Activated CD8-positive, alpha-beta memory T cell treated with anti-CD3 and anti-CD28 coated beads for 24 hours (primary cell): ENCODE measurements around the gene VSIG10L.

ENCODE experiments used
- DNase-seq: peaks from one replicate; pipeline ENCODE4 v3.0.0-alpha.2; 2020

VSIG10L gene

DNA sequence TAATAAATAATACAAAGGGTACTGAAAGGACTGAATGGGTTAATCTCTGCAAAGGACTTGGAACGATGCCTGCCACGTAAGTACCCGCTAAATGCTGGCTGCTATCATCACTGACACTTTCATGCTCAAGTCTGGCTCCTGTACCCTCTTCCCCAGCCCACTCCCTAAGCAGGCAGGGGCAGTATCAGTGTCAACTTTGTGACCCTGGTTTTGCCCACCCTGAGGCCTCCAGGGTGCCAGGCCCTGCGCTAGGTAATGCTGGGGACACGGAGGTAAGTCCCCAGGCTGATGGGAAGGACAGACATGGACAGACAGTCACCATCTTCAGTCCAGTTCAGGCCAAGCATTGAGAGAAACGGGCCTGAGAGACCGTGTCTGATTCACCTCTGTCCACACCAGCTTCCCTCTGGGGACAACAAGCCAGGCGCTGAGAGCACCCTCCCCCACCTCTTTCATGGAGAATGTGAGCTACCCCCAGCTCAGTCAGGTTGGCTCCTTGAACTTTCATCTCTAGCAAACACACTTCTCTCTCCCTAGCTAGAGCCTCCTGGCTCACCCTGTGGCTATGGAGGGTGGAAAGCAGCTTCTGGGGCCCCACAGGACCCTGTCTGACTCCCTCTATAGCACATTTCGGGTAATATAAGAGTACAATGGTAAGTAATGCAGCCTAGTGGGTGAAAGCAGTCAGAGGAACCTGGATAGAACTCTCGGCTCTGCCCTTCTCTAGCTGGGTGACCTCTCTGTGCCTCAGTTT lies 23.4 kb upstream of the VSIG10L start:
- DNase-seq = peak; percentile 72

DNA sequence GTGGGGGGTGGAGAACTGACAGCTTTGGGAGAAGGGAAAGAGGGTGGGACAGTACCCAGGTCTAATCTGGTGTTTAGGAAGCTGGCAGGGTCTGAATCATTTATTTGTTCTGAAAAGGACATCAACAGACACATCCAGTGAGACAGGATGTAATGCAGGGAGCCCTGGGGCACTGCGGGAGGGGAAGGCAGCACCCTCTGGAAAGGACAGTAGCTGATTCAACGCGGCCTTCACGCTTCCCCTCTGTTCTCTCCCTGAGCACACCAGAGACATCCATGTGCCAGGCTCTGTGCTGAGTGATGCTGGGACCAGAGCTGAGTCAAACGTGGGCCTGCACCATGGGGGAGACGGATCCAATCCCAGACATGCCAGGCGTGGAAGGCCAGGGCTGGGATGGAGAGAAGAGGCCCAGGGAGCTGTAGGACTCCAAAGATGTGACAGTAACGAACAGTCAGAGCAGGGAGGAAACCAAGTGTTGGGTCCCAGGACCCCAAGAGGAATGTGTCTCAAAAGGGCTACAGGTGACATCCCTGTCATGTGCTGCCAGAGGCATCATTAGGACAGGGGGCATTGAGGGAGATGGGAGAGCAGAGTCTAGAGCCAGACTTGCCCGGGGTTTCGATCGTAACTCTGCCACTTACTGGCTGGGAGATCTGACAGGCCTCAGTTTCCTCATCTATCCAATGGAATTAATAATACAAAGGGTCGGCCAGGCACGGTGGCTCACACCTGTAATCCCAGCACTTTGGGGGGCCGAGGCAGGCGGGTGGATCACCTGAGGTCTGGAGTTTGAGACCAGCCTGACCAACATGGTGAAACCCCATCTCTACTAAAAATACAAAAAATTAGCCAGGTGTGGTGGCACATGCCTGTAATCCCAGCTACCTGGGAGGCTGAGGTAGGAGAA lies 22.5 kb upstream of the VSIG10L start:
- DNase-seq = no peak

DNA sequence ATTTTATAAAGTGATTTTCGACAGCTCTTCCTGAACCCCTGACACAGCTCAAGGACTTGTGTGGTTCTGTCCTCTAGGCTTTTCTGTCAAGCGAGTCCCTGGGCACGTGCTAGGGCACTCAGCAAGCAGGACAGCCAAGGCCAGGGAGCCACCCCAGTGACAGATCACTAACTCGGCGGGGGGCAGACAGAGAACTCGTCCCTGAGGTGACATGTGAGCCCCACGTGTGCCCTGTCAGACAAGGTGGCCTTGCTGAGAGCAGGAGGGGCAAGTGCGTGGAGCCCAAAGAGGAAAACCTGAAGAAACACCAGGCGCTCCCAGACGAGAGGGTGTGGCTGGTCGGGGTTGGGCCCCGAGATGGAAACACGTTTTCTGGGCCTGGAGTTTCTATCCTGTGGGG lies 19.3 kb upstream of the VSIG10L start:
- DNase-seq = no peak

DNA sequence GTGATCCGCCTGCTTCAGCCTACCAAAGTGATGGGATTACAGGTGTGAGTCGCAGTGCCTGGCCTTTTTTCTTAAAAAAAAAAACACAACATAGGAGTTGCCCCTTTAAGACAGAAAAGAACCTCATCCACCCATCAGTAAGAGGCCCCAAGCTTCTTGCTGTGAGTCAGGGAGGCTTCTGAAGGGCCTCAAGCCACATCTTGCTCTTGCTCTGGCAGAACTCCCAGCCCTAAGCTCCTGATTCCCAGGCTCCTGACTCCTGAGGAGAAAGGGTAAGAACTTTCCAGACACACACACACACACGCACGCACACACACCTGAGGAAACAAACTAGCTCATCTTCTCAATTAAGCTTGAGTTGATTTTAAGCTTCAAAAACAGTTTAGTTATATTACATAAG lies 17.4 kb upstream of the VSIG10L start:
- no peak for DNase-seq

DNA sequence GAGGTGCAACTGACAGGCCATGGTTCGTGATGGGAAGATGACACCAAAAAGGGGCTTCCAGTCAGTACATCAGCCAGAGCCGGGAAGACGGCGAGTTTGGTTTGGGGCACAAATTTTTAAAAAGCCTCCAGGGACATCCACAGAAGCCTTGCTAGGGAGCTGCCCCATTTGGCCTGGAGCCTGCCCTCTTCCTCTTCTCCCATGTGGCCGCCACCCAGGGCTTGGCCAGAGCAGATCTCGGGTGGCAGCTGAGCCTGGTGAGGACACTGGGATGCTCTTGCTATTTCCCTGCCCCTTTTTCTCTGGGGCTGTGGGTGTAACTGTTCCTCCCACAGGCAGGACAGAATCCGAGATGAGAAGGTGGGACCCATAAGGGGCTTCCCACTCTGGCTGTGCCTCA lies 16.0 kb upstream of the VSIG10L start:
- no peak for DNase-seq

DNA sequence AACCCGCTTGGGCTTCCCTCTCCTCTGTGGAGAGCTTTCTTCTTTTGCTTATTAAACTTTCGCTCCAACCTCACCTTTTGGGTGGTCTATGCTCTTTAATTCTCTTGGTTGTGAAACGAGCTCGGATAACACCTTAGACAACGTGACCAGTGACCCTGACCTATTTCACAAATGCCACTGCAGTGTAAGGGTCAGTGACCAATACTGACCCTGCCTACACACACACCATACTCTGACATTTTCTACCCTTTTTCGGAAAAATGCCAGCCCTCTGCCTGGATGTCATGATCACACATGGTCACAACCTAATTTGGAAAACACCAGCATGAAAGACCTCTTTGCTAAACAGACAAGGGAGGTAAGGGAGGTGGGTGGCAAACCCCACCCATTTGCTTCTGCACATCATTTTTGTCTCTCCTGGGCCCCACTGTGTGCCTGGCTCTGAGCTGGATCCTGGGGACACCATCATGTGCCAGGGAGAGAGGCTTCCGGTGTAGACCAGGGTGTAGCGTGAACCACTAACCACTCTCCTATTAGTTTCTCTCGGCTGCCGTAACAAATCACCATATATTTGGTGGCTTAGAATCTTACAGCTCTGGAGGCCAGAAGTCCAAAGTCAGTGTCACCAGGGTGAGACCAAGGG lies 14.3 kb upstream of the VSIG10L start:
- no peak for DNase-seq

DNA sequence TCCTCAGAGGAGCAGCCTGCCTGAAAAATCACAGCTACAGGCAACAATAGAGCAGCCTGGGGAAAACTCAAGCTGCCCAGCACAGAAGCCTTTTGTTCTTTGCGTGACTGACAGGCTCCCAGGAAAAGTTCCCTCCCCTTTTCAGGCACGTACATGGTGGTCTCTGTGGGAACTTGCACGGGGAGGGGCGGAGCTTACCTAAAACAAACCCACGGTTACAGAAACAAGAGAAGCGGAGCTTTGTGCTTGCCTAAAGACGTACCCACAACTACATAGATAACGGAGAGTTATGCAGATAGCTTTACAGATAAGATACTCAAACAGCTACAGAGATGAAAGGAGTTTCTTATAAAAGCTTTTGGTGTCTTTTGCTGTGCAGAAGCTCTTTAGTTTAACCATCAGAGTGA lies 12.8 kb upstream of the VSIG10L start:
- DNase-seq = no peak

DNA sequence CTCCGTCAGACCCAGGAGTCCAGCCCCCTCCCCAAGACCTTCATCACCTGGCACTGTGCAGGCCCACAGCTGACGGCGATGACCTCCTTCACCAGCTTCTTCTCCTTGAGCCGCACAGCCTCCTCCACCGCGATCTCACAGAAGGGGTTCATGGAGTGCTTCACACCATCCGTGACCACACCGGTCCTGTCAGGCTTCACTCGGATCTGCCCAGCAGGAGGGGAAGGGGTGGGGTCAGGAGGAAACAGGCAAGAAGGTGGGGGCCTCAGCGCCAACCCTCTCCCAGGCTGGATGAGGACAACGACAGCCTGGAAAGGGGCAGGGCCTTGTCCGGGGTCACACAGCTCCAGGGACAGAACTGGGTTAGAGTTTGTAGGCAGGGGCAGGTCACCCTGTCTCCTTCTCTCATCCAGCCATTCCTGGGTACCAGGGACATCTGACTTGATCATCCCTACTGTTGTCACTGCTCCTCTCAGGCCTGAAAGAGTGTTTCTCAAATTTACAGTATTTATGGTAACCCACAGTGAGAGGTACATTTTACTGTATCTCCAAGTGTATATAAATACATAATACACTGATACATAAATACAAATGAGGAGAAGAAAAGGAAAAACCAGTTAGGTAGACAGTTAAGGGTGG lies 12.3 kb upstream of the VSIG10L start:
- no peak for DNase-seq

DNA sequence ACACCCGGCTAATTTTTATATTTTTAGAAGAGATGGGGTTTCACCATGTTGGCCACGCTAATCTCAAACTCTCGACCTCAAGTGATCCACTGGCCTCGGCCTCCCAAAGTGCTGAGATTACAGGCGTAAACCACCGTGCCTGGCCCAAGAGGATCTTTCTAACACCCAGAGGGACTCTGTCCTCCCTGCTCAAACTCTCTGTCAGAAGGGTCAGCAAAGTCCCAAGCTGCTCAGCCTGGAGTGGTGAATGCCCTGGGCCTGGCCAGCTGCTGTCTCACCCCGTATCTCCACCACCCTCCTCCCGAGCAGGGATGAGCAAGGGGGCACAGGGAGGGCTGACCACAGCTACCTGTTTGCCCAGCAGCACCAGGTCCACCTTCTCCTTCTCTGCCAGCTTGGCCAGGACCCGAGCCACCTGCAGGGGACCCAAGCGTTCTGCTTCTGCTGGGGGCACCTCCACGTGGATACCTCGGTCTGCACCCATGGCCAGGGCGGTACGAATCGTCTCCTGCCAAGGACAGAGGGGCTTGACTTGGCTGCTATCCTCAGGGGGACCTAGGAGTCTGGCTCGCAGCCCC lies 10.9 kb upstream of the VSIG10L start:
- DNase-seq = no peak

DNA sequence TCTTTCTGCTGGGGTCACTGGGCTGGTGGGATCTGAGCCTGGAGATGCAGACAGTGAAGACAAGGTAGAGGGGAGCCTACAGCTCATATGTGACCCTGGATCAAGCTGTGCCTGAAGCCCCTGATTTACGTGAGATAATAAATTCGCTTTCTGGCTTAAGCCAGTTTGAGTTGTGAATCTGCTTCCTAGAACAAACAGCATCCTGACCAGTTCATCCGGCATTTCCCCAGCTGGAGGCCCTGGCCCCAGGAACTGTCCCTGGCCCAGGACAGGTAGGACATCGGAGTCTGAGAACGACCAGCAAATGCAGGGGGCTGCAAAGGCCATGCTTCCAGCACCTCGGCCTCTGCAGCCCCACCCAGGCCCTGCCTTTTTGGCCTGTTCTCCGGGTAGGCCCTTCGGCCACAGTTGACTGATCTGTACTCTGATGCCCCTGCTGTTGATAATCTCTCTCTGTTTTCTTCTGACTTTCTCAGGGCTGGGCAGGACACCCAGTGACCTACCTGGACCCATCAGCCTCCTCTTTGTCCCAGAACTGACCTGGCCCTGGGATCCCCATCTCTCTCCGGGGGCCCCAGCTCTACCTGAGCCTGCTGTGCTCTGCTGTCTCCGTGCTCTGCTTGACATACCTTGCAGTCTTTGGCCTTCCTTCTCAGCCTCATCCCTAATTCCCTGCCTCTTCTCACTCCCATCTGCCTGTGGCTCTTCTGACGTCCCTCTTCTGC lies 9.5 kb upstream of the VSIG10L start:
- DNase-seq = no peak

DNA sequence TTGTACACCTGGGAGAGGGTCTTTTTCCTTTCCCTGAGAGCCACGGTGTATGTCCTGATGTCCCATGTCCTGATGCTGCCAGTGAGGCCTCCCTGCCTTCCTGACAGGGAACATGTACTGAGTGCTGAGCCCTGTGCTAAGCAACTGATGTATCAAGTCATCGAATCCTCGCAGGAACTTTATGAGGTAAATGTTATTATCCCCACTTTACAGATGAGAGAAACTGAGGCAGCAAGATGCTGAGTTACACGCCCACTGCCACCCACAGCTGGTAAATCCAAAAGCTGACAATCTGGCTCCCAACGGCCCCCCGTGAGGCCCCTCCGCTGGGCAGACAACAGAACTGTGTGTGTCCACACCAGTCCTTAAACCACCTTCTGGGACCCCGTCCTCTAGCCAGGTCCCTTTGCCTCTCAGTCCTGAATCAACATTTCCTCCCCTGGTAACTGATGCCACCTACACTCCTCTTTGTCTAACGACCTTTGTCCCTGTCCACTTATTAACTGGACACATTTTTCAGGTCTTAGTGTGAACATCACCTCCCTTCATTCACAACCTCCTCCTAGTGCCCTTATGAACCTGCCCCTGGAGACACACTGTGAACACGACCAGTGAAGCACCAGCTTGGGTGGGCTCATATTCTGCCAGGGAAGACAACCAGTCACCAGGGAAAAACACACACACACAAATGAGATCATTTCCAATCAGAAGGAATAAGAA lies 5.4 kb upstream of the VSIG10L start:
- DNase-seq = no peak

DNA sequence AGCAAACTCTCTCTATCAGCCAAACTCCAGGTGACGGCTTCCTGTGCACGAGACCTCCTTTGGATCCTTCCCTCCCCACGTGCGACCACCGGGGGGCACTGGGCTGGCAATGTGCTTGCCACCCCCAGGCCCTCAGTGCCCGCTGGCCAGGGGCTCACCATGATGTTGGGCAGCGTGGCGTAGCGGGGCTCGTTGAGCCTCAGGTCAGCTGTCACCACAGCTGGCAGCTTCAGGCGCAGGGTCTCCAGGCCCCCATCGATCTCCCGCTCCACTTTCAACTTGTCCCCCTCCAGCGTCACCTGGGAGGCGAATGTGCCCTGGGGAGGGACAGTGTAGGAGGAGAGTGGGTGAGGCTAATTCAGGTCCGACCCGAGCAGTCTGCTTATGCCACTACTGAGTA lies 4.8 kb upstream of the VSIG10L start:
- no peak for DNase-seq

DNA sequence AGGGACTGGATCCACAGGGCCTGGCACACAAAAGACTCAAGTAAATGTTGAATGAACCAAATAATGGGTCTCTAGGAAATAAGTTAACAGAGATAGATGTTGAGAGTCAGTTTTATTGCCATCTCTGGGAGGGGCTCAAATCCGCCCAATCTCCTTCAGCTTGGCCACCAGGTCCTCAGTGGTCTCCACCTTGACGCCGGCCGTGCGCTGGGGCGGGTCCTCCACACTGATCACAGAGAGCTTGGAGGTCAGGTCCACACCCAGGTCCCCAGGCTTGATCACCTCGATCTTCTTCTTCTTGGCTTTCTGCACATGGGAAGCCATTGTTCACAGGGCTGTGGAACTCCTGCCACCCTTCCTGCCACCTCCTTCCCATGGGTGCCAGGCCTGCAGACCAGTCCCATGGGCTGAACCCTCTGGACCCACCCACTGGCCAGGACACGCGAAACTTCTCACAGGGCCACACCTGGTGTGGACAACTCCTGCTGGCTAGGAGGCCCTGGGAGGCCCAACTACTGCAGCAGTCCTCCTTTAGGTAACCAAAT lies 3.2 kb upstream of the VSIG10L start:
- DNase-seq = no peak

DNA sequence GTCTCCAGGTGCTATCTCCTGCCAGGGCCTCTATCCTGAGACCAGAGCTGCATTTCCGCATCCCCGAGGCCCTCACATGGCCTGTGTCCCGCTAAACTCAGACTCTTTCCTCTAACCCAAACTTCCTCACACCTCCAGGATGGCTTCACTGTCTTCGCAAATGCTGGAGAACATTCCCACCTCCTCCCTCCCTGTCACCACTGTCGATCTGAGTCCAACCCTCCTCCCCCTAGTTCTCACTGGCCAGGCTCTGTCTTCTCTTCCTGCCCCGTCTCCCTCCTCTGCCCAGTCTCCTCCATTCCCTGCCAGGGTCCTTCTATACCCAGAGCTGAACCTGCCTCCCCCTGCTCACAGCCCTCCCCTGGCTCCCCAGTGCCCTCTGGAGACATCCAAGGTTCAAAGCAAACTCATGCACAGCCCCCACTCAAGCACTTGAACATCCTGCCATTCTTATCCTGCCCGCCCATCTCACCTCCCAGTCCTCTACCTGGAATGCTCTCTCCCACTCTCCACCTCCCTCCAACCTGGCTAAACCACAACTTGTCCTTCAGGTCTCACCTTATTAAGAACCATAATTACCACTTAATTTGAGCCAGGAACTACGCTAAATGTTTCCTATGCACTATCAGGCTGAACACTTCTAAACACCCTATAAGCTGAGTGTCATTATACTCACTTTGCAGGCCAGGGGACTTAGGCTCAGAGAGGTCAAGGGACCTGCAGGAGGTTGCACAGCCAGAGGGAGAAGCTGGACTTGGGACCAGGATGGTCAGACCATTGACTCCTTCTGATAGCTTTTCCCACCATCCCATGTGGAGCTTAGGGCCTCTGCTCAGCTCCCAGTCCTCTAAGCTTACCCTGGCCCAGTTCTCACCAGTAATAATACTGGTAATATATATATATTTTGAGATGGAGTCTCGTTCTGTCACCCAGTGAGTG lies 961 bp upstream of the VSIG10L start:
- DNase-seq = no peak

DNA sequence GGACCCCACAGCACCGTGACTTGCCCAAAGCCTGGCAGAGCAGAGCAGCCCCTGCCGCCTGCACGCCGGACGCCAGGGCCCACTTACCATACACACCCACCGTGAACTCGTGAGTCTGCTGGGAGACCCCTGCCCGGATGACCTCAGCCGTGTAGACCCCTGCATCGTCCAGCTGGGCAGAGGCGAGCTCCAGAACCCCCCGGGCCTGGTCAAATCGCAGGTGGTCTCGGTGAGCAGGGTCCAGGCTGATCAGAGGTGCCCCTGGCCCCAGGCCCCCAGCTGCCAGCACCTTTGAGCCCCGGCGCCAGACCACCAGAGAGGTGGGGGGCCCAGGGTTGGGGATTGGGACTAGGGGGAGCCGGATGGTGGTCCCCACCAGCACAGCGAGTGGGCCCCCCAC lies 873 bp downstream of the VSIG10L start:
- no peak for DNase-seq

DNA sequence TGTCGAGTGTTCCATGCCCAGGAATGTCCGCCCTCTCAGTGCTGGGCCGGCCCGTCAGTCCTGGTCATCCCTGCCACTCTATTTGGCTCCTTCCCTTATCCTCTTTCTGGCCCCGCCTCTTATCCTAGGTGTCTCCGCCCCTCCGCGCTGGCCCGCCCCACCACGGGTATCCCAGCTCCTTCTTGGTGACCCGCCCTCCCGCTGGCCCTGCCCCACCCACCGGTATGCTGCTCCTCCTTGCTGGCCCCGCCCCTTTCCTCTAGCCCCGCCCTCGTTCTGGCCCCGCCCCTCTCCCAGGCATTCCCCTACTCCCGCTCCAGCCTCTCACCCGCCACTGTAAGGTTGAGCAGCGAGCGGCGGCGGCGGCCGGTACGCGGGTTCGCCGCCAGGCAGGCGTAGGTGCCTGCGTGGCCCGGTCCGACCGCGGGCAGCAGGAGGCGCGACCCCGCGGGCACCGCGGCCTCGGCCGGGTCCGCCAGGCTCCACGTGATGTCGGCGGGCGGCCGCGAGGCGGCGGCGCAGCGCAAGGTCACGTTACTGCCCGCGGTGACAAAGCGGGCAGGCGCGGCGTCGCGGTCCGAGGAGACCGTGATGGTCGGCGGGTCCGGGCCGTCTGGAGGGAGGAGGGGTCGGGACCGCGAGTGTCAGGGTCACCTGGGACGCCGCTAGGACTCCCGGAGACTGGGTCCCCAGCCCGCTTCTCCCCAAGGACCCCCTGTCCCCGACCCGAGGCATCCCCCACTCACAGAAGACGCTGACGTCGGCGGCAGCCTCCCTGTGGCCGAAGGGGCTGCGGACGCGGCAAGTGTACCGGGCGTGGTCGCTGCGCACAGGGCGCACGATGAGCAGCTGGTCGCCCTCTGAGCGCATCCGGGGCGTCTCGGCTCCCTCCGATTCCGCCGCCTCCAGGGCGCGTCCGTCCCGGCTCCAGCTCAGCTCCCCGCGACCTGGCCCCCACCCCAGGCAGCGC lies 2.0 kb downstream of the VSIG10L start:
- DNase-seq = peak; percentile 97

DNA sequence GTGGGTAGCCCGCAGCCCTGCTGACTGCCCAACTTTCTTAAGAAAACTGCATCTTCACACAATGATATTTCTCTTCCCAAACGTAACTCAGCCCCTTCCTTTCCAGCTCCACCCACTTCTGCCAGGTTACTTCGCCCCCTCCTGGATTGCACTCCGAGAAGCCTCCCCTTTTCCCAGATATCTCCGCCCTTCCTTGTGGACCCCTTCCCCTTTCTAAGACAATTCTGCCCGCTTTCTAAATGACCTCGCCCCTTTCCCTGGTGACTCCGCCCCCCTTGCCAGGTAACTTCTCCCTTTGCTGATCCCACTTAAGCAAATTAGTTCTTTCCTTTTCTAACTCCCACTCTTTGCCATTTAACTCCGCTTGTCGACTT lies 2.6 kb downstream of the VSIG10L start:
- no peak for DNase-seq

DNA sequence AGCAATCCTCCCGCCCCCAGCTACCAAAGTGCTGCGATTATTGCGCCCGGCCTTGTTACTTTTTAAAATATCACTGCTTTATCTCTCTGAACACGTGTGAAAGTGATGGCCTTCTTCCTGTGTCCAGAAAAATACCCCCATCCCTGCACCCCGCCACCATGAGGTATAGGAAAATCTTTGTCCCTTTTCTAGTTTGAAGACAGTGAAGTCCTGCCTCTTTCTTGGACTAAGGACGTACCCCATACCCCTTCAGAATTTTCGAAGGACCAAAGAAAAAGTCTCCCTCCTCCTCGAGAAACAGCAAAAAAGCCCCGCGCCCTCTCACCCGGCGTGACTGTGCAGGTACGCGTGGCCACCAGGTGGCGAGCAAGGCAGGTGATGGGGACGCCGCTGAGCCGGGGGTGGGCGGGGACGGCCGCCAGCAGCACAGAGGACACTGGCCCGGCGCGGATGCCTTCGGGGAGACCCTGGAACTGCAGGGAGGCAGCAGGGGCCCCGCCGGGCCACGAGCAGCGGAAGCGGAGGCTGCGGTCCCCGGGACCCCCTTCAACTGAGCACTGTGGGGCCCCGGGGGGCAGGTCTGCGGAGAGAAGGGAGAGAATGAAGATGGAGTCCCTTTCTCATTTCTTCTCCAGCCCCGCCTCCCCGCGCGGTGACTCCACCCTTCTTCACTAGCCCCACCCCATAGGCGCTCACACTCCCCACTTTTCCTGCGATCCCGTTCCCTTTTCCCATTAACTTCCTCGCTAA lies 3.2 kb downstream of the VSIG10L start:
- DNase-seq = peak; percentile 97
